Measurements from ENCODE around the gene ADGRG4. TPM values are rescaled to one million over a fixed set of nuclear protein-coding genes. Genes with fewer than 3 reads are reported as not detected.

Gene ADGRG4
- total and polyA plus RNA-seq, 4 donors: under 0.01 TPM; not detected in 3

DNA sequence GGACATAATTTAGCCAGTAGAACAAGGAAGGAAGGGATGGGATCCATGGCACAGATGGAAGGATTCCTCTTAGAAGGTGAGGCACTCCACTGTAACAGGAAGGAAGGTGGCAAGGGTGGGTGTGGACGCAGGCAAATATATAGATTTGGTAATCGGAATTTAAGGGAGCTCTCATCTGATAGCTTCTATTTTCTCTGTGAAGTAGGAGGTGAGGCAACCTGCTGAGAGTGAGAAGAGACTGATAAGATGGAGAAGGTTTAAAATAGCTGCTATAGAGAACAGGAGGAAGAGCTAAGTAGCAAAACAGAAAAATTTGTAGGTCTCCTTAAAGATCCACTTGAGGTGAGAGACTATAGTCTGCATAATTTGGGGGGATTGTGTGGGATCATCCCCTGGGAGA is 125.2 kb downstream of the ADGRG4 start:
- TF ChIP-seq, protein P1, sequence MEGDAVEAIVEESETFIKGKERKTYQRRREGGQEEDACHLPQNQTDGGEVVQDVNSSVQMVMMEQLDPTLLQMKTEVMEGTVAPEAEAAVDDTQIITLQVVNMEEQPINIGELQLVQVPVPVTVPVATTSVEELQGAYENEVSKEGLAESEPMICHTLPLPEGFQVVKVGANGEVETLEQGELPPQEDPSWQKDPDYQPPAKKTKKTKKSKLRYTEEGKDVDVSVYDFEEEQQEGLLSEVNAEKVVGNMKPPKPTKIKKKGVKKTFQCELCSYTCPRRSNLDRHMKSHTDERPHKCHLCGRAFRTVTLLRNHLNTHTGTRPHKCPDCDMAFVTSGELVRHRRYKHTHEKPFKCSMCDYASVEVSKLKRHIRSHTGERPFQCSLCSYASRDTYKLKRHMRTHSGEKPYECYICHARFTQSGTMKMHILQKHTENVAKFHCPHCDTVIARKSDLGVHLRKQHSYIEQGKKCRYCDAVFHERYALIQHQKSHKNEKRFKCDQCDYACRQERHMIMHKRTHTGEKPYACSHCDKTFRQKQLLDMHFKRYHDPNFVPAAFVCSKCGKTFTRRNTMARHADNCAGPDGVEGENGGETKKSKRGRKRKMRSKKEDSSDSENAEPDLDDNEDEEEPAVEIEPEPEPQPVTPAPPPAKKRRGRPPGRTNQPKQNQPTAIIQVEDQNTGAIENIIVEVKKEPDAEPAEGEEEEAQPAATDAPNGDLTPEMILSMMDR (IDR thresholded peaks at IDR 0.05; ENCODE audit: low read depth, low read length, missing input control): no peak
- TF ChIP-seq NR2F2 (IDR thresholded peaks at IDR 0.05) (no peak), FOXA1 (IDR thresholded peaks at IDR 0.05) (no peak), FOXA2 (IDR thresholded peaks at IDR 0.05) (no peak), RAD21 (IDR thresholded peaks at IDR 0.05) (no peak), GABPA (IDR thresholded peaks at IDR 0.05 in 1 of 2, conservative IDR thresholded peaks at IDR 0.05 in 1 of 2) (no peak), TAF1 (conservative IDR thresholded peaks at IDR 0.05) (no peak), HNF4G (IDR thresholded peaks at IDR 0.05) (no peak), EGR1 (IDR thresholded peaks at IDR 0.05; ENCODE audit: low read depth in 2 of 2) (no peak), SP1 (IDR thresholded peaks at IDR 0.05) (no peak), YY1 (IDR thresholded peaks at IDR 0.05) (no peak)
- TF ChIP-seq, protein P2, sequence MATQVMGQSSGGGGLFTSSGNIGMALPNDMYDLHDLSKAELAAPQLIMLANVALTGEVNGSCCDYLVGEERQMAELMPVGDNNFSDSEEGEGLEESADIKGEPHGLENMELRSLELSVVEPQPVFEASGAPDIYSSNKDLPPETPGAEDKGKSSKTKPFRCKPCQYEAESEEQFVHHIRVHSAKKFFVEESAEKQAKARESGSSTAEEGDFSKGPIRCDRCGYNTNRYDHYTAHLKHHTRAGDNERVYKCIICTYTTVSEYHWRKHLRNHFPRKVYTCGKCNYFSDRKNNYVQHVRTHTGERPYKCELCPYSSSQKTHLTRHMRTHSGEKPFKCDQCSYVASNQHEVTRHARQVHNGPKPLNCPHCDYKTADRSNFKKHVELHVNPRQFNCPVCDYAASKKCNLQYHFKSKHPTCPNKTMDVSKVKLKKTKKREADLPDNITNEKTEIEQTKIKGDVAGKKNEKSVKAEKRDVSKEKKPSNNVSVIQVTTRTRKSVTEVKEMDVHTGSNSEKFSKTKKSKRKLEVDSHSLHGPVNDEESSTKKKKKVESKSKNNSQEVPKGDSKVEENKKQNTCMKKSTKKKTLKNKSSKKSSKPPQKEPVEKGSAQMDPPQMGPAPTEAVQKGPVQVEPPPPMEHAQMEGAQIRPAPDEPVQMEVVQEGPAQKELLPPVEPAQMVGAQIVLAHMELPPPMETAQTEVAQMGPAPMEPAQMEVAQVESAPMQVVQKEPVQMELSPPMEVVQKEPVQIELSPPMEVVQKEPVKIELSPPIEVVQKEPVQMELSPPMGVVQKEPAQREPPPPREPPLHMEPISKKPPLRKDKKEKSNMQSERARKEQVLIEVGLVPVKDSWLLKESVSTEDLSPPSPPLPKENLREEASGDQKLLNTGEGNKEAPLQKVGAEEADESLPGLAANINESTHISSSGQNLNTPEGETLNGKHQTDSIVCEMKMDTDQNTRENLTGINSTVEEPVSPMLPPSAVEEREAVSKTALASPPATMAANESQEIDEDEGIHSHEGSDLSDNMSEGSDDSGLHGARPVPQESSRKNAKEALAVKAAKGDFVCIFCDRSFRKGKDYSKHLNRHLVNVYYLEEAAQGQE (IDR thresholded peaks at IDR 0.05): no peak
- TF ChIP-seq, protein P3, sequence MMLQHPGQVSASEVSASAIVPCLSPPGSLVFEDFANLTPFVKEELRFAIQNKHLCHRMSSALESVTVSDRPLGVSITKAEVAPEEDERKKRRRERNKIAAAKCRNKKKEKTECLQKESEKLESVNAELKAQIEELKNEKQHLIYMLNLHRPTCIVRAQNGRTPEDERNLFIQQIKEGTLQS (IDR thresholded peaks at IDR 0.05): no peak
- no peak for DNase-seq (ENCODE audit: low spot score)
- WGBS: 36% methylated on average over 2 of the region's 2 CpGs
- no peak overlapping the region for H3K9ac ChIP-seq (ENCODE audit: low read depth in 1 of 2, low read length in 2 of 2)
- H3K4me1 ChIP-seq (ENCODE audit: control insufficient read depth in 4 of 4, insufficient read depth in 4 of 4, low read length in 3 of 4): no peaks in the 10 kb centered on the region
- no peak overlapping the region for H3K4me3 ChIP-seq (ENCODE audit: low read depth in 1 of 3, low read length in 3 of 3)
- H3K36me3 ChIP-seq (ENCODE audit: control insufficient read depth in 4 of 4, insufficient read depth in 3 of 4, low read depth in 1 of 4, low read length in 3 of 4): no peaks in the 10 kb centered on the region
- H3K9me3 ChIP-seq (ENCODE audit: control insufficient read depth in 4 of 4, low read length in 3 of 4): no peaks in the 10 kb centered on the region
- H3K27me3 ChIP-seq (ENCODE audit: control insufficient read depth in 4 of 4, insufficient read depth in 4 of 4, low read length in 3 of 4): no peaks in the 10 kb centered on the region
- no peak overlapping the region for H3K27ac ChIP-seq (ENCODE audit: low read depth in 1 of 2, low read length in 2 of 2)

DNA sequence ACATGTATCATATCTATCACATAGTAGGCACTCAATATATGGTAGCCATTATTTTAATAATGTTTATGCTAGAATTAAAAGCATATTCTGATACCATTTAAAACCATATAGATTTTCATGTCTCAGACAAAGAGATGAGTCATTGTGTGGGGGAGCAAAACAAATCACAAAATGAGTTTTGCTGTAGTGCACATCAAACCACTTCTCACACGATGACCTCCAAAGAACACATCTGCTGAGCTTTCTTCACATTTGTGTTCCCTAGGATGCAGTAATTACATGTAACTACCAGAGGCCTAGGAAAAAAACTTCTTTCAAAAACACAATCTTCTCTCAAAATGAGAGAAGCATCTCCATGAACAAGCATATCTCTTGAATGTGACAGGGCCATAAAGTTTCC is 130.9 kb downstream of the ADGRG4 start:
- Histone ChIP-seq H3K27ac (ENCODE audit: low read depth in 1 of 2, low read length in 2 of 2) (no peak overlapping the region), H3K4me3 (ENCODE audit: low read depth in 1 of 3, low read length in 3 of 3) (no peak overlapping the region), H3K9me3 (ENCODE audit: control insufficient read depth in 4 of 4, low read length in 3 of 4) (no peaks in the 10 kb centered on the region), H3K27me3 (ENCODE audit: control insufficient read depth in 4 of 4, insufficient read depth in 4 of 4, low read length in 3 of 4) (no peaks in the 10 kb centered on the region), H3K36me3 (ENCODE audit: control insufficient read depth in 4 of 4, insufficient read depth in 3 of 4, low read depth in 1 of 4, low read length in 3 of 4) (no peaks in the 10 kb centered on the region), H3K9ac (ENCODE audit: low read depth in 1 of 2, low read length in 2 of 2) (no peak overlapping the region), H3K4me1 (ENCODE audit: control insufficient read depth in 4 of 4, insufficient read depth in 4 of 4, low read length in 3 of 4) (no peaks in the 10 kb centered on the region)
- WGBS: 62% methylated on average over 1 of the region's 1 CpG
- no peak for DNase-seq (ENCODE audit: low spot score)
- no peak for TF ChIP-seq JUND (IDR thresholded peaks at IDR 0.05)
- TF ChIP-seq, protein P4, sequence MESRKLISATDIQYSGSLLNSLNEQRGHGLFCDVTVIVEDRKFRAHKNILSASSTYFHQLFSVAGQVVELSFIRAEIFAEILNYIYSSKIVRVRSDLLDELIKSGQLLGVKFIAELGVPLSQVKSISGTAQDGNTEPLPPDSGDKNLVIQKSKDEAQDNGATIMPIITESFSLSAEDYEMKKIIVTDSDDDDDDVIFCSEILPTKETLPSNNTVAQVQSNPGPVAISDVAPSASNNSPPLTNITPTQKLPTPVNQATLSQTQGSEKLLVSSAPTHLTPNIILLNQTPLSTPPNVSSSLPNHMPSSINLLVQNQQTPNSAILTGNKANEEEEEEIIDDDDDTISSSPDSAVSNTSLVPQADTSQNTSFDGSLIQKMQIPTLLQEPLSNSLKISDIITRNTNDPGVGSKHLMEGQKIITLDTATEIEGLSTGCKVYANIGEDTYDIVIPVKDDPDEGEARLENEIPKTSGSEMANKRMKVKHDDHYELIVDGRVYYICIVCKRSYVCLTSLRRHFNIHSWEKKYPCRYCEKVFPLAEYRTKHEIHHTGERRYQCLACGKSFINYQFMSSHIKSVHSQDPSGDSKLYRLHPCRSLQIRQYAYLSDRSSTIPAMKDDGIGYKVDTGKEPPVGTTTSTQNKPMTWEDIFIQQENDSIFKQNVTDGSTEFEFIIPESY (IDR thresholded peaks at IDR 0.05): no peak
- TF ChIP-seq NR2F2 (IDR thresholded peaks at IDR 0.05): no peak
- no peak for TF ChIP-seq HNF4G (IDR thresholded peaks at IDR 0.05)
- no peak for TF ChIP-seq SP1 (IDR thresholded peaks at IDR 0.05)
- TF ChIP-seq, protein P3 (IDR thresholded peaks at IDR 0.05): no peak
- TF ChIP-seq, protein P1 (IDR thresholded peaks at IDR 0.05; ENCODE audit: low read depth, low read length, missing input control): no peak
- TF ChIP-seq, protein P5, sequence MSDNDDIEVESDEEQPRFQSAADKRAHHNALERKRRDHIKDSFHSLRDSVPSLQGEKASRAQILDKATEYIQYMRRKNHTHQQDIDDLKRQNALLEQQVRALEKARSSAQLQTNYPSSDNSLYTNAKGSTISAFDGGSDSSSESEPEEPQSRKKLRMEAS (IDR thresholded peaks at IDR 0.05): no peak
- TF ChIP-seq, protein P2 (IDR thresholded peaks at IDR 0.05): no peak
- TF ChIP-seq GABPA (IDR thresholded peaks at IDR 0.05 in 1 of 2, conservative IDR thresholded peaks at IDR 0.05 in 1 of 2): no peak
- TF ChIP-seq YY1 (IDR thresholded peaks at IDR 0.05): no peak
- TF ChIP-seq FOXA1 (IDR thresholded peaks at IDR 0.05): no peak
- no peak for TF ChIP-seq RAD21 (IDR thresholded peaks at IDR 0.05)
- TF ChIP-seq TAF1 (conservative IDR thresholded peaks at IDR 0.05): no peak
